Thoracic aorta (tissue), 2 donors: ENCODE data around the gene MLLT11. TPM values are rescaled to one million over a fixed set of nuclear protein-coding genes. Genes with fewer than 3 reads are reported as not detected.

Experiments
- ATAC-seq: fragments of 150-250 bp; one replicate; pipeline ENCODE4 v1.8.0; 2017; ENCODE audit warnings: low read depth; ENCODE audit not compliant: insufficient number of reproducible peaks, low FRiP score
- DNase-seq: peaks from one replicate; pipeline ENCODE4 v3.0.0-alpha.2; 2020; ENCODE audit warnings: low spot score
- H3K27ac ChIP-seq, 2 donors: fragments of 200-600 bp; sonication (generic); 1 replicate in 1 of 2; 2 replicates in 1 of 2; pipeline ENCODE4 v1.5.1; 2016; ENCODE audit warnings: mild to moderate bottlenecking in 2 of 2, moderate library complexity in 2 of 2
- H3K27me3 ChIP-seq: fragments of 200-600 bp; sonication (generic); replicated peaks from 2 replicates; pipeline ENCODE4 v1.6.0; 2016; ENCODE audit warnings: mild to moderate bottlenecking; ENCODE audit not compliant: insufficient read depth
- H3K36me3 ChIP-seq: fragments of 200-600 bp; sonication (generic); one replicate; pipeline ENCODE4 v1.5.1; 2016
- H3K4me1 ChIP-seq, 2 donors: fragments of 200-600 bp; sonication (generic); 1 replicate in 1 of 2; 2 replicates in 1 of 2; pipeline versions ENCODE4 v1.5.1 to v1.6.0; 2016; ENCODE audit warnings: low read depth in 2 of 2, mild to moderate bottlenecking in 1 of 2; ENCODE audit not compliant: control insufficient read depth in 1 of 2
- H3K4me3 ChIP-seq: fragments of 200-600 bp; sonication (generic); 2 replicates; pipeline ENCODE4 v1.5.1; 2016; ENCODE audit warnings: mild to moderate bottlenecking
- H3K9me3 ChIP-seq: fragments of 200-600 bp; sonication (generic); 2 replicates; pipeline ENCODE4 v1.5.1; 2016
- total RNA-seq, 2 donors: library from RNA; depleted of rRNA; stranded (reverse); fragments of >200 nt; gene quantifications; one replicate each; pipeline versions ENCODE4 v1.1.0 to v1.2.3, GENCODE V29; 2016
- TF ChIP-seq, protein P1 (sequence below): fragments of 200-600 bp; sonication (generic); IDR thresholded peaks from one replicate; pipeline ENCODE4 v1.5.1; 2019; ENCODE audit warnings: antibody characterized with exemption

The MLLT11 gene, protein sequence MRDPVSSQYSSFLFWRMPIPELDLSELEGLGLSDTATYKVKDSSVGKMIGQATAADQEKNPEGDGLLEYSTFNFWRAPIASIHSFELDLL
- 1 to 10 TPM; 1.2 to 3.1 TPM for total RNA-seq

DNA sequence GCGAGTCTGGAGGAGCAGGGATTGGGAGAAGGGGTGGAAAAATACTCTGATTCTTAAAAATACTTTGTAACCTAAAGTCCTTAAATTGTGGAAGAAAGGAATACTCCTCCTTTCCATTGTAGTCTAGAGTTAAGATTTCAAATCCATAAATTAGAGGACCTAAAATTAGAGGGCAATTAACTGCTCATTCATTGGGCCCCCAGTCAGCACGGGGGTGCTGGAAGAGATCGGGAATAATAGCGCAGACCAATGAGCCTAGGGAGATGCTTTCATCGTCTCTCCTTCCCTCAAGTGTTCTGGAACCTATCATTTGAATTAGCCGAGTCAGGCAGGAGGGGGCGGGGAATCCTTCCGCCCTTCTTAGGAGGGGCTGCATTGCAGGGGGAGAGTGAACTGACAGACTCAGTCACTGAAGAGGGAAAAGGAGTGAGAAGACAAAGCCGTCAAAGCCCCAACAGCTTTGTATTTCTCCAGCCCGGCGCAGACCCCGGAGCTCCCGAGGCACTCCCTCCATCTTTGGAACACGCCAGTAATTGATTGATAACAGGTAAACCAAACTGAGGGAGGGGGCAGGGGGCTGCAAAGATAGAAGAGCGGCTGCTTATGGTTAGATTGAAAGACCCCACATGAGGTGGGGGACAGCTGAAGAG is at the start of gene MLLT11:
Gene MLLT11 (plus strand): TSS at position 391 of the 650 bp plus-strand sequence. CDS start 6,828 bp downstream, outside the sequence.
- peak within 1 kb of the TSS; percentile 94 to 99 for H3K27ac ChIP-seq
- H3K27me3 ChIP-seq: no peaks in the 10 kb centered on the region
- H3K9me3 ChIP-seq: no peaks in the 10 kb centered on the region
- peaks cover 9% of the 10 kb centered on the region for H3K36me3 ChIP-seq
- DNase-seq: no peak
- H3K4me3 ChIP-seq: peak within 1 kb of the TSS; percentile 100
- peak; percentile 25 for ATAC-seq
- TF ChIP-seq, protein P1, sequence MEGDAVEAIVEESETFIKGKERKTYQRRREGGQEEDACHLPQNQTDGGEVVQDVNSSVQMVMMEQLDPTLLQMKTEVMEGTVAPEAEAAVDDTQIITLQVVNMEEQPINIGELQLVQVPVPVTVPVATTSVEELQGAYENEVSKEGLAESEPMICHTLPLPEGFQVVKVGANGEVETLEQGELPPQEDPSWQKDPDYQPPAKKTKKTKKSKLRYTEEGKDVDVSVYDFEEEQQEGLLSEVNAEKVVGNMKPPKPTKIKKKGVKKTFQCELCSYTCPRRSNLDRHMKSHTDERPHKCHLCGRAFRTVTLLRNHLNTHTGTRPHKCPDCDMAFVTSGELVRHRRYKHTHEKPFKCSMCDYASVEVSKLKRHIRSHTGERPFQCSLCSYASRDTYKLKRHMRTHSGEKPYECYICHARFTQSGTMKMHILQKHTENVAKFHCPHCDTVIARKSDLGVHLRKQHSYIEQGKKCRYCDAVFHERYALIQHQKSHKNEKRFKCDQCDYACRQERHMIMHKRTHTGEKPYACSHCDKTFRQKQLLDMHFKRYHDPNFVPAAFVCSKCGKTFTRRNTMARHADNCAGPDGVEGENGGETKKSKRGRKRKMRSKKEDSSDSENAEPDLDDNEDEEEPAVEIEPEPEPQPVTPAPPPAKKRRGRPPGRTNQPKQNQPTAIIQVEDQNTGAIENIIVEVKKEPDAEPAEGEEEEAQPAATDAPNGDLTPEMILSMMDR: no peak
- H3K4me1 ChIP-seq: peaks cover 25 to 59% of the 10 kb centered on the region in 2 donors

DNA sequence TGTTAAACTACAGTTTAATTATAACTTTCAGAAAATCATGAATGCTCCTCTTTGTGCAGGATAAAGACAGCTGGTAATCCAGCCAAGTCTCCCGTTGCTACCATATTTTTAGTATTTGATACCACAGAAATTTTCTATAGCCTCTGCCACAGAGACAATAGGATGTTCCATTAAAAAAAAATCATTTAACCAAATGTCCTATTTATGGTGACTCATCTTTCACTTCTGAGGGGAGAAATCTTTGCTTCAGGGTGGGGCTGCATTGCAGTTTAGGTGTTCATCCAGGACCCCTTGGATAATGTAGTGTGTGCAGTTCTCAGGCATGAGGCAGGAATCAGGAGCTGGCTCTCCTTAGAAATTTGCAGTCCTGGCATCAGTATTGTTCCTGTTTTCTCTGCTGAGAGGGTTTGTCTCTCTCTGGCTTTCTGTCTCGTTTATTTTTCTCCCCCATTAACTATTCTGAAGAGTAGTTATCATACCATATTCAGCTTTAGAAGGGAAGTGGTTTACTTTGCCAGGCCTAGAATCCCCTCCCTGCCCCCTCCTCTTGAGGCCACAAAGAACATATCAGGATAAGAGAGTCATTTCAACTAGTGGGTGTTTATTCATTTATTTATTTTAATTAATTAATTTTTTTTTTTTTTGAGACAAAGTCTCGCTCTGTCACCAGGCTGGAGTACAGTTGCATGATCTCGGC is 48.9 kb upstream of the MLLT11 start:
- H3K36me3 ChIP-seq: no peaks in the 10 kb centered on the region
- ATAC-seq: no peak
- TF ChIP-seq, protein P1: no peak
- no peak overlapping the region for H3K27ac ChIP-seq
- no peak overlapping the region for H3K4me3 ChIP-seq
- H3K27me3 ChIP-seq: no peaks in the 10 kb centered on the region
- no peaks in the 10 kb centered on the region for H3K9me3 ChIP-seq
- peaks cover 24 to 42% of the 10 kb centered on the region in 2 donors for H3K4me1 ChIP-seq
- no peak for DNase-seq

GRCh38 chr1:151012684-151013471 is 47.3 kb upstream of the MLLT11 start:
- no peaks in the 10 kb centered on the region for H3K9me3 ChIP-seq
- peaks cover 15 to 31% of the 10 kb centered on the region in 2 donors for H3K4me1 ChIP-seq
- H3K4me3 ChIP-seq: no peak overlapping the region
- ATAC-seq (no peak), DNase-seq (no peak)
- H3K36me3 ChIP-seq: peaks cover 2% of the 10 kb centered on the region
- TF ChIP-seq, protein P1: no peak
- peak overlapping the region; percentile 40 to 49 for H3K27ac ChIP-seq
- no peaks in the 10 kb centered on the region for H3K27me3 ChIP-seq

- Histone ChIP-seq H3K27ac (peak overlapping the region; percentile 40 to 49), H3K4me1 (peaks cover 15 to 30% of the 10 kb centered on the region in 2 donors), H3K36me3 (peaks cover 8% of the 10 kb centered on the region), H3K27me3 (no peaks in the 10 kb centered on the region), H3K4me3 (no peak overlapping the region), H3K9me3 (no peaks in the 10 kb centered on the region)
- ATAC-seq: no peak
- TF ChIP-seq, protein P1: no peak
- no peak for DNase-seq
These were observed 46.7 kb upstream of the MLLT11 start for GRCh38 chr1:151013518-151013917.
